ENCODE data around the gene PKD1L1.

DNA sequence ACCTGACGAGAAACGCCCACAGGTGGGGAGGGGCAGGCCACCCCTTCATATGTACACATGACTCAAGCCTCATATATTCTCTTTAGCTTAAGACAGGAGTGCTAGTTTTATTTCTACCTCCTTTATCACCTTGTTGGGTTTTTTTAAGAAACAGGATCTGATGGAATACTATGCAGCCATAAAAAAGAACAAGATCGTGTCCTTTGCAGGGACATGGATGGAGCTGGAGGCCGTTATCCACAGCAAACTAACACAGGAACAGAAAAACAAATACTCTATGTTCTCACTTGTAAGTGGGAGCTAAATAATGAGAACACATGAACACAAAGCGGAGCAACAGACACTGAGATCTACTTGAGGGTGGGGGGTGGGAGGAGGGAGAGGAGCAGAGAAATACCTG, 42.3 kb upstream of the PKD1L1 start:
- TF ChIP-seq POLR2A (IDR thresholded peaks at IDR 0.05) (no peak), EP300 (IDR thresholded peaks at IDR 0.05) (no peak)
- TF ChIP-seq, protein P1, sequence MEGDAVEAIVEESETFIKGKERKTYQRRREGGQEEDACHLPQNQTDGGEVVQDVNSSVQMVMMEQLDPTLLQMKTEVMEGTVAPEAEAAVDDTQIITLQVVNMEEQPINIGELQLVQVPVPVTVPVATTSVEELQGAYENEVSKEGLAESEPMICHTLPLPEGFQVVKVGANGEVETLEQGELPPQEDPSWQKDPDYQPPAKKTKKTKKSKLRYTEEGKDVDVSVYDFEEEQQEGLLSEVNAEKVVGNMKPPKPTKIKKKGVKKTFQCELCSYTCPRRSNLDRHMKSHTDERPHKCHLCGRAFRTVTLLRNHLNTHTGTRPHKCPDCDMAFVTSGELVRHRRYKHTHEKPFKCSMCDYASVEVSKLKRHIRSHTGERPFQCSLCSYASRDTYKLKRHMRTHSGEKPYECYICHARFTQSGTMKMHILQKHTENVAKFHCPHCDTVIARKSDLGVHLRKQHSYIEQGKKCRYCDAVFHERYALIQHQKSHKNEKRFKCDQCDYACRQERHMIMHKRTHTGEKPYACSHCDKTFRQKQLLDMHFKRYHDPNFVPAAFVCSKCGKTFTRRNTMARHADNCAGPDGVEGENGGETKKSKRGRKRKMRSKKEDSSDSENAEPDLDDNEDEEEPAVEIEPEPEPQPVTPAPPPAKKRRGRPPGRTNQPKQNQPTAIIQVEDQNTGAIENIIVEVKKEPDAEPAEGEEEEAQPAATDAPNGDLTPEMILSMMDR (IDR thresholded peaks at IDR 0.05) = no peak

Data from sigmoid colon (tissue), 4 donors.